Stomach (tissue), 4 donors: Measurements from ENCODE around the gene CCNJL.

Experiments used
- CTCF ChIP-seq, 7 experiments: fragments of 450-650 bp in 4 of 7; fragments of 200-600 bp in 3 of 7; sonication (generic) in 3 of 7; IDR thresholded peaks; one replicate each; pipeline ENCODE4 v1.5.1; 2016 to 2019; ENCODE audit warnings: antibody characterized with exemption in 7 of 7, control low read depth in 2 of 7, mild to moderate bottlenecking in 1 of 7
- POLR2A ChIP-seq, 4 donors: fragments of 450-650 bp; IDR thresholded peaks; one replicate each; pipeline ENCODE4 v1.6.1; 2016; ENCODE audit warnings: antibody characterized with exemption in 4 of 4, control low read depth in 2 of 4, mild to moderate bottlenecking in 1 of 4, moderate library complexity in 1 of 4

- TF ChIP-seq POLR2A (IDR thresholded peaks at IDR 0.05): no peak
- no peak for TF ChIP-seq CTCF (IDR thresholded peaks at IDR 0.05)
These were observed 35.1 kb upstream of the CCNJL start for GRCh38 chr5:160347448-160347847.
